ENCODE data around the gene CXXC5.

- no peak for TF ChIP-seq CTCF (IDR thresholded peaks at IDR 0.05)
- no peak for TF ChIP-seq EZH2 (IDR thresholded peaks at IDR 0.05)
- no peak for TF ChIP-seq EZH2phosphoT487 (IDR thresholded peaks at IDR 0.05)
Measured at GRCh38 chr5:139678751-139679750, 30.9 kb downstream of the CXXC5 start.
